Fibroblast of mammary gland (primary cell): ENCODE data around the gene PAH.

ENCODE experiments used
- DNase-seq: peaks from one replicate; pipeline ENCODE4 v3.0.0-alpha.2; 2010; ENCODE audit warnings: low read depth
- H3K4me3 ChIP-seq: 2 replicates; pipeline ENCODE4 v1.5.1; 2011; ENCODE audit warnings: low read depth, mild to moderate bottlenecking, low read length, moderate library complexity; ENCODE audit not compliant: control insufficient read depth
- CTCF ChIP-seq: conservative IDR thresholded peaks from 2 replicates; pipeline ENCODE4 v1.5.1; 2011; ENCODE audit warnings: low read depth, low read length, inconsistent platforms; ENCODE audit not compliant: control insufficient read depth, insufficient read depth

The PAH gene

DNA sequence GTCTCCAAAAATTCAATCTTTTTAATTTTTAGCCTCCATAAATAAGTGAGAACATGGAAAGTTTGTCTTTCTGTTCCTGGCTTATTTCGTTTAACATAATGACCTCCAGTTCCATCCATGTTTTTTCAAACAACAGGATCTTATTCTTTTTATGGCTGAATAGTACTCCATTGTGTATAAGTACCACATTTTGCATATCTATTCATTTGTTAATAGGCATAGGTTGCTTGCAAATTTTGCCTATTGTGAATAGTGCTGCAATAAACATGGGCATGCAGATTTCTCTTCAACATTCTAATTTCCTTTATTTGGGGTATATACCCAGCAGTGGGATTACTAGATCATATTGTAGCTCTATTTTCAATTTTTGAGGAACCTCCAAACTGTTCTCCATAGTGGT is 16.1 kb upstream of the PAH start:
- H3K4me3 ChIP-seq: no peak overlapping the region
- no peak for TF ChIP-seq CTCF
- DNase-seq: no peak

GRCh38 chr12:102927220-102927619 is 10.2 kb upstream of the PAH start:
- no peak for TF ChIP-seq CTCF
- no peak overlapping the region for H3K4me3 ChIP-seq
- no peak for DNase-seq

DNA sequence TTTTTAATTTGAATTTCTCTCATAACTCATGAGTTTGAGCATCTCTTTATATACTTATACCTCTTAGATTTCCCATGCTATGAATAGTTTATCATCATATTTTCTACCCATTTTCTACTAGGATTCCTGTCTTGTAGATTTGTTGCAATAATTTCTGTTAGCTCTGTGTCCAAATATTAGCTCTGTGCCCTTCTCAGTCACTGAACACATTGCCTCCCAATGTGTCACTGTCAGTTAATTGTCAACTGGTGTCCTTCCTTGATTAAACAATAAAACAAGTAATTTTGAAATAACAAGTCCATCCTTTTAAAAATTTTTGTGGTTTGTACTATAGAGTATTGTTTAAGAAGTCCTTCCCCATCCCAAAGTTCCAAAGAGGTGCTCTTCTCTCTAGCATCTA is 4.2 kb upstream of the PAH start:
- no peak for TF ChIP-seq CTCF
- H3K4me3 ChIP-seq: no peak overlapping the region
- no peak for DNase-seq

DNA sequence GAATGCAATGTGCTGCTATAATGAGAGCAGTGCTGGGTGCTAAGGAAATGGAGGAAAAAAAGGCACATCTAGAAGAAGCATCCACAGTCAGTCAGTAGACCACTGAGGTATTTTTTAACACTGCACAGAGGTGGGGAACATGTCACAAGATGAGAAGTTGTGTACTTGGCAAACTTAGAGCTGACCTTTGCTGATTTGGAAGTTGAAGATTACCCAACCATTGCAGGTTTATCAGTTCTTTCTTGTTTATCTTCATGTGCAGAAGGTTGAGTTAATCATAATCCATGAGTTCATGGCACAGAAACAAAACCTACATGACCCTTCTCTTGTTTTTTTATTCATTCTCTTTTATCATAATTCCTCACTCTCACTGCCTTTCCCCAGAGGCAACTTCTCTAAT is 3.2 kb upstream of the PAH start:
- no peak for TF ChIP-seq CTCF
- DNase-seq: no peak
- no peak overlapping the region for H3K4me3 ChIP-seq

GRCh38 chr12:102918840-102919239 is 1.8 kb upstream of the PAH start:
- no peak for DNase-seq
- no peak for TF ChIP-seq CTCF
- H3K4me3 ChIP-seq: no peak overlapping the region

- no peak for TF ChIP-seq CTCF
- no peak for DNase-seq
- no peak overlapping the region for H3K4me3 ChIP-seq
These were observed 605 bp downstream of the PAH start for GRCh38 chr12:102916252-102917025.
